KG1 (cell line): ENCODE results near the gene ARMH4.
"Not testable (repeated sequence)": the region's sequence is repeated elsewhere in the genome, so short reads cannot be mapped to it uniquely, and the experiment has no call there.

ENCODE experiments used
- DNase-seq: peaks from one replicate; lab custom pipeline; 2025; lab: John Stamatoyannopoulos, UW

The ARMH4 gene

DNA sequence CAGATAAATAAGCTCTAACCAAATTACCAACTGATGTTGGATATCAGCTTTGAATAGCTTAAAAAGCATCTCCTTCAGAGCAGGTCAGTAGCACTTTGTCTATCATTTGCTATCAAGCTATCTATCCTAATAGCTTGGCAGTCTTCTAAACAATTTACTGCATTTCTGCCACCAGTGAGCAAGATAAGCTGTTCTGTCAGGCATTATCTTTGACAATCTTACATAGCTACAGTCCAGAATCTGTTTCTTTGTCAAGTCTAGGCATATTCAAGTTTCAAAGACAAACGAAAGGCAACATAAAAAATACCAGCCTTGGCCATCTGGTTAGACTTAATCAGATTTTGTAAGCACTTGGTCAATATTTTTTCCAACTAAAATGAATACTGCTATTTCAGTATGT is 5.6 kb downstream of the ARMH4 start:
- no peak for DNase-seq

DNA sequence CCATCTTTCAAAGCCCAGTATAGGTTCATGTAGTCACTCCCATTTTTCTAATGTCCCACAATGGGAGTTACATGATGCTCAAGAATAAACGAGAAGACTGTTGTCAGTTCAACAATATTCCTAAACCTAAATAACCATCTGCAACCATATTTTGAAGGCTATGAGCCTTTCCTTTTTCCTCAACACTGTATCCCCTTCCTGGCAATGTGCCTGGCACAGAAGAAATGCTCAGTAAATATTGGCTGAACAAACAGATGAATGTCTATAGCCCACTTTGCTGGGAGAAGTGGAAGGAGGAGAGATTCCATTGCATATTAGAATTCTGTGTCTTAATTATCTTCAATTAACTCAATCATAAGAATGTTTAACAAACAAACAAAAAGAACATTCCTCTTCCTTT is 6.1 kb downstream of the ARMH4 start:
- DNase-seq: no peak

DNA sequence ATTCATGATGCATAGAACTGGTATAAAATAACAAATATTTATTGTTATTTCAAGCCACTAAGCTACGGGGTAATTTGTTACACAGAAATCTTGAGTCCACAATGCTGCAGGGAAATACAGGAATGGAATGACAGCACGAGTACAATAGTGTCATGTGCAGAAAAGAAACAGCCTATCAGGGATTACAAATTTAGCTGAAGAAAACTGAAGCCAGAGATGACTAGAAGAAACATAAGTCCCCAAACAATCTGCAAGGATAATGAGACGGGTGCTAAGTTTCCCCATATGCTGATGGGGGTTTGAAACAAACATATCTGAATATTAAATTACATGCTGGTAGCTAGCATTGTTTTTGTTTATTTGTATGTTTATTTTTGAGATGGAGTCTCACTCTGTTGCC is 8.9 kb downstream of the ARMH4 start:
- no peak for DNase-seq

DNA sequence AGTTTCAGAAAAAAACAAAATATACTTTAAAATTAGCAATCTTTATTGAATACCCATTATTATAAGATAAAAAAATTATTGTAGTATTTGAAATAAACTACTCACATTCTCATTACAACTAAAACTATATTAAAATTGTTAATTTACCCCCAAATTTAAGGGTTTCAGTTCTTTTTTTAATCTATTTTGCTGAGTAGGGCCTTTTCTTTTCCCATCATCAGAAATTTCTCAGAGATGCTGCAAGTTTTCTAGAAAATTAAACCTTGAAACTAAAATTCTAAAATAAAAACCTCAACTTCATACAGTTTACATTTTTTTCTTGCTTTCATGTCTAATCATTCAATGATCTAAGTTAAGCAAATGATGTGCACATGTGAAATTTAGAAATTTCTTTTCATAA is 10.1 kb downstream of the ARMH4 start:
- no peak for DNase-seq

DNA sequence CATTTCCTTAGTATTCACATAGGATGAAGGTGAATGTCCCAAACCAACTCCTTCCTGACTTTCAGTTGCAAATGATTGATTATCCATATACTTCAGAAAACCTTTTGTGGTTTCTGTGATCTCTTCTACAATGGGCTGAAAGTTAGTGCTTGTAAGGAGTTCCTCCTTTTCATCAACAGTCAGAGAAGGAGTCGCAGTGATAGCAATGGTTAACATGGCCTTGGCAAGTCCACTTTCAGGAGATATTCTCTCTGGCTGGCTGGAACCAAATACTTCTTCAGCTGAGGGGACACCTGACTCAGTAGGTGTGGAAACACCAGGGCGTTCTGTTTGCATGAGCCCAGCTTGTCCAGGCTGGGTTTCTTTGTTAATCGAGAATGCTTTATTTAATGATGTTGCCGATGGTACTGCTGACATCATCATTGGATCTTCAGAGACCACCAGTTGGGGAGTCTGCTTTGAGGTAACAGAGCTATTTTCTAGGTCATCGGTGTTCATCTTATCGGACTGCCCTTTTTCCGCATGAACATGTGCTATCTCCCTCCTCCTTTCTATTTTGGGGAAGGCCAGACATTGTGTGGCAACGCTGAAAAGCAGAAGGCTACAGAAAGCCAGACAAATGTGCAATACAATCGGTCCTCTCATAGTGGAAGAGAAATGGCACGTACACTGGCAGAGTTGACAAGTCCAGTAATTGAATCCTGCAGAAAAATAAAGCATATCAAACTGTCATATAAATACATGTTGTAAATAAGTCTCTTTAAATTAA is 13.1 kb downstream of the ARMH4 start:
- DNase-seq: no peak

DNA sequence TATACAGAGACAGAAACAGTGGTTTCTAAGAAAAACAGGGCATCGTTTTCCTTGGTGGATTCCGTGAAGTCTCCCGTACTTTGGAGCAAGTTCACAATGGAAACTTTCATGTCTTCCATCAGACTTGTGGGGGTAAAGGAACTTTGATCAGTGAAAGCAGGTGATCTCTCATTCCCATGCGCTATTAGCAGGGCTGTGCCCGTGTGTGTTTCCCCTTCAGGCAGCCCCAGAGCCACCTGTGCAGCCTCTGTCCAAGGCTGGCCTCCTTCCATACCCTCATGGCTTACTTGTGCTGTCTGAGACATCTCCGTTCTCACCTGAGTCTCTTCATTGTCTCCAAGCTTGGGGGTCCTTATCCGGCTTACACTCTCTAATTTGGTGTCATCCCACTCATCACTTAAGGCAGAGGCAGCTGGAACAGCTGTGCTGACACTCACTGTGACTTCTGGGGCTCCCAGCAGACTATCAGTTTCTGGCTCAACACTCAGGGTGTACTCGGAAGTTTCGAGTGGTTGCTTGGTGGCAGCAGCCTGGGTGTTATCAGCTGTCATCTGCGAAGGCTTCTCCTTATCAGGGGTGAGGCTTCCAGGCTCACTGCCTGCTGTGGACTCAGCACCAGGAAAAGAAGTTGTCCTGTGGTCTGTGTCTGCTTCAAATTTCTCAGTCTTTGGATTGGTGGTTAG is 13.8 kb downstream of the ARMH4 start:
- DNase-seq: no peak

DNA sequence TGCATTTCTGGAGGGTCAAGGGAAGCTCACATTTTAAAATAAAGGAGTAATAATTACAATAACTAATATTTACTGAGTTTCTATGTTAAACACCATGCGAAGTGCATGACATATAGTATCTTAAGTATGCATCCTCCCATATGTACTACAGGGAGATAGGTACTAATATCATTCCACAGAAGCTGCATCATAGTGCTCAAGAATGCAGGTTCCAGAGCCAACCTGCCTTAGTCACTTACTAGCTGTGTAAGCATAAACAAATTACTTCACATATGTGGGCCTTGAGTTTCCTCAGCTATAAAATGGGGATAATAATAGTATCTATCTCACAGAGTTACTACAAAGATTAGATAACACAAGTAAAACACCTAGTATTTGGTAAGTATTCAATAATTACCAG is 18.3 kb downstream of the ARMH4 start:
- no peak for DNase-seq

DNA sequence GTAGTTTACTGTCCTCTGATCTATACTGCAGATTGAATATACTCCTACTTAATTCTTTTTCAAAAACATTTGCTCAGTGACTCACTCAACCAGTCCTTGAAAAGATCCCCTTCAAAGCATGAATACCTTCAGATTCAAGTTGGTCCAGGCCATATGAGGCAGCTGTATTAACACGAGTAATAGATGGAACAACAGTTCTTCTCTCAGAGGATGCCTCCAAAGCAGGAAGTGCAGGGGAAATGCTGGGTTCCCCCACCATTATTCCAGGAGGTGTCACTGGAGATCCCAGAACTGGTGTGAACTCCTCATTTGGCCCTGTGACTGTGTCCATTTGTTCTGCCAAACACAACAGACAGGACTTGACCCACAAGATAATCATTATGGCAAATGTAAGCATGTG is 20.6 kb downstream of the ARMH4 start:
- no peak for DNase-seq

DNA sequence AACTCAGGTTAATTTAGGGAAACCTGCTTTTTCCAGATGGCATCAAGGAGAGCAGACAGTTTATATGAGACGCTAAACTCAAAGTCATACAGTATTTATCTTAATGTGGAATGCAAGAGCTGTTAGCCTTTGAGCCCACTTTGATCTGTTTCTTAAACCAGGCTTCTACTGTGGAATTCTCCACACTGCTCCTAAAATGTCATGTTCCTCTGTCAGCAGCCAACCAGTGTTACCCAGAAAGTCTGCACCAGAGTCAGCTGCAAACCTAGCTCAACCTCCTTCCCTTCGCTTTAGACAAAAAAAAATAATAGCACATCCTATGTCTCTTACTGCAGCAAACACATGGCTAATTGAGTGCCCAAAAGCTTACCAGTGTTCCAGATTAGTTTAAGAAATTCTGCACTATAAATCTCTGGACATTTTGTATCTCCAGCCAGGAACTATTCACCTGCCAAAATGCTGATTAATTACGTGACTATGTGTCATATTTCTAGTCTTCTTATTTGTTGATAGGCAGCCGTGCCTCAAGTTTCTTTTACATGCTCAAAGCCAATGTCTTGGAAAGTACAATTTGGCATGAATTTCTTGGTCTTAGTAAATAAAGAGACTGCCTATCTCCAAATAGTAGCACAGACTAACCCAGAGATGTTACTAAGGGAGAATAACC is 21.8 kb downstream of the ARMH4 start:
- DNase-seq: no peak

DNA sequence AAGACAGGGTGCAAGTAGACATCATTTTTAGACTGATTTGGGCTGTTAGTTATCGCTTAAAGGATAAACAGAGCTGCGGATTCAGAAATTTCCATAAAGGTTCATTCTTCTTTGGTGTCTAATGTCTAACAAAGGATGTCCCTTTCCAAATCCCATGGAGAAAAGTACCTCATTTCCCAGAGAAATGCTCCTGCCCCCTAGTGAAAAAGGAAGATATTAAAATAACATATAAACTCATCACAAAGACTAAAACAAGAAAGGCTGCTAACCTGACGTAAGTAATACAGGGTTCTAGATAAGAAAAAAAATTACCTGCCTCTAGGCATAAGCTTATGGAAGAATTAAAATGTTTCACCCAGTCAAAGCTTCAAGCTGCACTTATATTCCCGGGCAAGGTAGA is 22.8 kb downstream of the ARMH4 start:
- DNase-seq: no peak

DNA sequence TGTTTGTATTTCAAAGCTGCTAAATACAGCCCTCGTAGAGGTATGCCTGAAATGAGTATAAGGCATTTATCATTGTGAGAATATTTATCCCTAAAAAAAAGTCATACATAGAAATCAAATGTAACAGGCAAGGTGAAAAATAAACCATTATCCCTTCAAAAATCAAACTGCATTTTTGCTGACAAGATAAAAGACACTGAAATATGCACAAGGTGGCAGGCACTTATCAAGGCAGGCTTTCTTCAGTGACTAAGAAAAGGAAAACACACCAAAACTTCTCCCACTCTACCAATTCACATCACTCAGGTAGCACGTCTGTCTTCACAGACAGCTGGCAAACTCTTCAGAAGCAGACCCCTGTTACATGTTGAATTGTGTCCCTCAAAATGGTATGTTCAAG is 23.6 kb downstream of the ARMH4 start:
- no peak for DNase-seq

DNA sequence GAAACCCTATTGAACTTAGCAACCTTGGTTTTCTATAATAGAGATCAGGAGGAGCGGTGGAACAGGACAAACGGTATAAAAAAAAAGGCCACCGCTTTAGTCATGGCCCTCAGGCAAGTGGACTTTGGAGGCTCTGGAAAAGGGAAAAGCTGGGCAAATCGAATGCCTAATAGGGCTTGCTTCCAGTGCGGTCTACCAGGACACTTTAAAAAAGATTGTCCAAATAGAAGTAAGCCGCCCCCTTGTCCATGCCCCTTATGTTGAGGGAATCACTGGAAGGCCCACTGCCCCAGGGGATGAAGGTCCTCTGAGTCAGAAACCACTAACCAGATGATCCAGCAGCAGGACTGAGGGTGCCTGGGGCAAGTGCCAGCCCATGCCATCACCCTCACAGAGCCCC is 29.5 kb downstream of the ARMH4 start:
- DNase-seq: not testable (repeated sequence)

DNA sequence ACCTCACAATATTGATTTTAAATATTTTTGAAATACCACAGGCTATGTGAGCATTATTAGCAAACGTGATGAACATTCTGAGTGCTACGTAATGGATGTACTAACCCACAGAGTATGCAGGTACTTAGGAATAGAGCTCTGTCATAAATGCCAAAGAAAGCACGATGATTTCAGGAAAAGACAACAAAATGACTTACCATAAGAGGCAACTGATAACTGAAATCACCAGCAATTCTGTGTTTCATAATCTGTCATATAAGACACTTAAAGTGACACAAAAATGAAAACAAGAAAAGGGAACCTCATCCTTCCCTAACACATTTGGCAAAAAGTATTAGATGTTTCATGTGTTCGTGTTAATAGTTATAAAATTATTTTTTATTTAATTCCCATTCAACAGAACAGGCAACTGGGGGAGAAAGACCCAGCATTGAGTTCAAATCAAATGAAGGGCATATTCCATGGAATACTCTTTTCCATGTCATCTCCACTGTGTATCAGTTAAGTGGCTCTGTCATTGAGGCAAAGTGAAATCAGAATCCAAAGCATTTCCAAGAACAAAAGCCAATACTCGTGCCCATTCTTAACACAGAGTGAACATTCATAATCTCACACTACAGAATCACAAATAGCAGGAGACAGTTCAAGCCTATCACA is 30.4 kb downstream of the ARMH4 start:
- no peak for DNase-seq

DNA sequence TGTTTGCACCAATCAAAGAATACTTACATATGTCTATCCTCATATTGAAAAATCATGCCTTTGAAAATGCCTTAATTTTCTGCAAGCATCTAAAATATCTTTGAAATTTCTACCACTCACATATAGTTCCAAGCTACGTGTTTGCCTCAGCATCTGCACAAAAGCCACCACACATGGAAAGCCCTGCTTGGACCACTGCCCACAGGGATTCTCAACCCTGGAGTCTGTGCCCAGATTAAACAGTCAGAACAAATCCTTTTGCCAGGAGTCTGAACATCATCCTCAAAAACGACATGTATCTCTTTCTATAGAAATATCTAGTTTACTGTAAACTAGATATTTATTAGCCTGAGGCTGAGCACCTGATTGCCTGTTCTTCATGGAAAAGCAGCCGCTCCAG is 32.6 kb downstream of the ARMH4 start:
- DNase-seq: no peak

DNA sequence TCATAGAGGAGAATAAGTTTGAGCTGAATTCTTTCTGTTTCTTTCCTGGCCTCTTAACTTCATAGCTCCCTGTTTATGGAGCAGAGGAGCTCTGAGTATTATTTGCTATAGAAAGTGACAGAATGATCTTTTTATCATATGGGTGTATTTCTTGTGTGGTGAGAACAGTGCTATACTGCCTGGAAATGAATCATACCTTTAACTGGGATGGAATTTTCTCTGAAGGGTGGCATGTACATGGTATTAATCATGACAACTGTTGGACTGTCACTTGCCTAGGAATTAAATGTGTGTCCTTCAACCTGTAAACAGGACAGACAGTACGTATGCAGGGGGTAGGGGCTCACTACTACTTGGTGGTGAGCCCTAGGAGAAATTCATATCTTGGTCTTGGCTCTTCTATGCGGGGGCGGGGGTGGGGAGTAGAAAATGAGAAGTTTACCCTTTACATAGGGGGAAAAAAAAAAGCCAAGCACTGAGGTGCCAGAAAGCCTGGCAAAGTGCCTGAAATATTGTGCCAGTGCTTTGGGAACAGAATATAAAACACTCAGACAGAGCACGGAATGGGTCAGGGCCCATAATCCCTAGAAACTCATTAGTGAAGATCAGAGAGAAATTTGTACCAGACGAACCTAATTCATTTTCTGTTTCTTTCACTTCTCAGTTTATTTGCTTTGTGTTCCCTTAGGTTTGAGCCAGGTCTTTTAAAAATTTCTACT is 33.8 kb downstream of the ARMH4 start:
- DNase-seq: no peak

DNA sequence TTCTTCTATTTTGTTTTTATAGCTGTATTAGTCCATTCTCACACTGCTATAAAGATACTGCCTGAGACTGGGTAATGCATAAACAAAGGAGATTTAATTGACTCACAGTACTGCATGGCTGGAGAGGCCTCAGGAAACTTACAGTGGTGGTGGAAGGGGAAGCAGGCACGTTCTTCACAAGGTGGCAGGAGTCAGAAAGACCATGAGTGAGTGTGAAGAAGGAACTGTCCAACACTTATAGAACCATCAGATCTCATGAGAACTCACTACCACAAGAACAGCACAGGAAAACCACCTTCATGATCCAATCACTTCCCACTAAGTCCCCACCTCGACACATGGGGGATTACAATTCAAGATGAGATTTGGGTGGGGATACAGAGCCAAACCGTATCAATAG is 42.3 kb downstream of the ARMH4 start:
- DNase-seq: no peak

DNA sequence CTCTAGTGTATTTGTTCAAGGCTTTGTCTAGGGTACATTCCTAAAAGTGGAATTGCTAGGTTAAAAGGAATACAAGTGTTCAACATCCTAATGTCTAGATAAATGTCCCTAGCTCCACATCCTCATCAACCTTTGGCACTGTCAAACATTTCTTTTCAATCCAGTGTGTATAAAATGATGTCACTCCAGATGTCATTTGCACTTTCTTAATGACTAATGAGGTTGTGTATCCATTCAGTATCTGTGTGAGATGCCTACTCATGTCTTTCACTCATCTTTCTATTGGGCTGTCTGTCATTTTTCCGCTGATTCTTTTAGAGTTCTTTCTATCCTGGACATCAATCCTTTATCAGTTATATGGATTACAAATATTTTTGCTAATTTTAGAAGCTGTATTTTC is 43.3 kb downstream of the ARMH4 start:
- no peak for DNase-seq

DNA sequence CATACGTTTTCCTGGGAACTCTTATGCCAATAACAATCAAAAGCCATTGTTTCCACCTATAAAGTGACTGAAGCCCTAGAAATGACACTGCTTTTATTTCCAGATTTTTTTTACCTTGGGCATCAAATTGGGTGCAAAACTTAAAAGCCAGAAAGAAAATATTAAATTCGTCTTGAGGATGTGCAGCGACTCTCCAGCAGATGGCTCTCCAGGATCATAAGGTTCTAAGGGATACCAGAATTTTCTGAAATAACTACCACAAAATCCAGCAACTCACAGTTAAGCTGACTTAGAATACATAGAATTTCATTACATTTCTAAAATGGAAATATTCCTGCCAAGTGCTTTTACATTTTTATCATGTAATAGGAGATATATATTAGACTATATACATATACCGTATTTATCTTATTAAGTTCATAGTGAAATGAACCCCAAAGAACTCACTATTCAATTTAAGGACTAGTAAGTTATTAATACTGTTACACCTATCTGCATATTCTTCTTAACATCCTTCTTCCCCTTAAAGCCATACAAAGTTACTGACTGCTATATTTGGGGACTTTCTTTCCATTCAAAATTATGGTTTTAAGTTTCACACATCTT is 44.0 kb downstream of the ARMH4 start:
- no peak for DNase-seq

DNA sequence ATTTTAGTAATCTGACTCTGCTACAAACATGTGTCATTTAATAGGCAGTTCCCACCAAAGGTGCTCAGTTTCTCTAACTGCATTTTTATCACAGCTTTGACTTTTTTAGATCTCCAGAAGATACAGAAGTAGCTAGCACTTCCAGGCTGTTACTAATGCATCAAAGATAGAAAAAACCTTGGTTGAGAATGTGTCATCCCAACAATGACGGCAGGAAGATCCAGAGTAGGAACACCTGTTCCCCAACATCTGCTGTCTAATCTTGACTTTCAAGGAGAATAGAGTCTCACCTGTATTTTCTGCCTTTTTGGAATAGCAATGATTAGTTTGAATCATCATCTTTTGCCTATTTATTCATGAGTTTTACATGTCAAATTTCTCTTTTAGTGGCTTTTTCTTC is 45.0 kb downstream of the ARMH4 start:
- no peak for DNase-seq

DNA sequence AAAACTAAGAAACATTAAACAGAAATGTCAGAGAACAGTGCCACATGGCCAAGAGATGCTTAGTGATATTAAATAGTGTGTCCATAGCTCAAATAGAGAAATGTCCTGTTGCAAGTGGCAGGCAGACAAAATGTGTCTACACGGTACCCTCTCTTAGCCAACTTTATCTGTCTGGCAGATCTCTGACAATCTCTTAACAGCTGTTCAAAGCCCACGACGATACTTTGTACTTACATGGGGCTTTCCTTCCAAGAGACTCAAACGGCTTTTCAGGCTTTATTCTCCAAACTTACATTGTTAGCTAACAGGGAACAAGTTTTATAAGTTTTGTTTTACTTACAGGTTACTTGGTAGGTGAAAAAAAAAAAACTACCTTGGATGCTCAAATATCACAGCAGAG is 45.6 kb downstream of the ARMH4 start:
- no peak for DNase-seq

DNA sequence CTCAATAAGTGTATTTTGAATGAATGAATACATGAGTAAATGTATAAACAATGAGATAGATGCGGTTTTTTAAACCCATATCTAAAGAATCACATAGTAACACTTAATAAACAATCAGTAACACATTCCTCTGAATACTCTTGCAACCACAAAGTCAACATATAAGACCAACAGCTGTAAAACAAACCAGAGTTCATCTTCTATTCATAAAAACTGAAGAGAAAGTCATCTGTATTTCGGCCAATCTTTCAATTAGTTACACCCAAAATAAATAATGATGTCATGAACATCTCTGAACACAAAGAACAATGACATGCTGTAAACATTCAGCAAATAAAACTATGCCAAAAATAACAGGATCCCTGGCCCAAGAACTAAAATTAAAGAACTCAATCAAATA is 47.2 kb downstream of the ARMH4 start:
- DNase-seq: no peak
